ENCODE measurements around the gene PCDH18.
"Not testable (repeated sequence)": the region's sequence is repeated elsewhere in the genome, so short reads cannot be mapped to it uniquely, and the experiment has no call there.

PCDH18 gene

GRCh38 chr4:137531986-137532868, at the start of gene PCDH18:
Gene PCDH18 (minus strand): TSS chr4:137532494. CDS start chr4:137532088, 406 bp downstream.
- in situ Hi-C loops (cut with HindIII; ENCODE audit: low pct_ligation_motif_present, low pct_unique_long_range_greater_than_20kb, low sequenced_read_pairs) = no loop called here
- DNase-seq = peak; percentile 76

GRCh38 chr4:137576446-137576845, 44.2 kb upstream of the PCDH18 start:
- in situ Hi-C loops (cut with HindIII; ENCODE audit: low pct_ligation_motif_present, low pct_unique_long_range_greater_than_20kb, low sequenced_read_pairs) = no loop called here
- DNase-seq = no peak

GRCh38 chr4:137572647-137573046, 40.4 kb upstream of the PCDH18 start:
- no peak for DNase-seq
- in situ Hi-C loops (cut with HindIII; ENCODE audit: low pct_ligation_motif_present, low pct_unique_long_range_greater_than_20kb, low sequenced_read_pairs) = no loop called here

GRCh38 chr4:137572163-137572562, 39.9 kb upstream of the PCDH18 start:
- DNase-seq = no peak
- in situ Hi-C loops (cut with HindIII; ENCODE audit: low pct_ligation_motif_present, low pct_unique_long_range_greater_than_20kb, low sequenced_read_pairs) = no loop called here

GRCh38 chr4:137559801-137560200, 27.5 kb upstream of the PCDH18 start:
- in situ Hi-C loops (cut with HindIII; ENCODE audit: low pct_ligation_motif_present, low pct_unique_long_range_greater_than_20kb, low sequenced_read_pairs) = no loop called here
- DNase-seq = no peak

GRCh38 chr4:137558951-137559350, 26.7 kb upstream of the PCDH18 start:
- DNase-seq = no peak
- in situ Hi-C loops (cut with HindIII; ENCODE audit: low pct_ligation_motif_present, low pct_unique_long_range_greater_than_20kb, low sequenced_read_pairs) = no loop called here

GRCh38 chr4:137545461-137545861, 13.2 kb upstream of the PCDH18 start:
- DNase-seq = no peak
- in situ Hi-C loops (cut with HindIII; ENCODE audit: low pct_ligation_motif_present, low pct_unique_long_range_greater_than_20kb, low sequenced_read_pairs) = no loop called here

- in situ Hi-C loops (cut with HindIII; ENCODE audit: low pct_ligation_motif_present, low pct_unique_long_range_greater_than_20kb, low sequenced_read_pairs) = no loop called here
- no peak for DNase-seq
These were observed 11.4 kb upstream of the PCDH18 start for GRCh38 chr4:137543648-137544047.

- in situ Hi-C loops (cut with HindIII; ENCODE audit: low pct_ligation_motif_present, low pct_unique_long_range_greater_than_20kb, low sequenced_read_pairs) = no loop called here
- no peak for DNase-seq
These were observed 10.9 kb upstream of the PCDH18 start for GRCh38 chr4:137543198-137543597.

GRCh38 chr4:137541876-137542646, 9.8 kb upstream of the PCDH18 start:
- no peak for DNase-seq
- in situ Hi-C loops (cut with HindIII; ENCODE audit: low pct_ligation_motif_present, low pct_unique_long_range_greater_than_20kb, low sequenced_read_pairs) = no loop called here

- in situ Hi-C loops (cut with HindIII; ENCODE audit: low pct_ligation_motif_present, low pct_unique_long_range_greater_than_20kb, low sequenced_read_pairs) = no loop called here
- DNase-seq = no peak
These were observed 8.9 kb upstream of the PCDH18 start for GRCh38 chr4:137541181-137541580.

GRCh38 chr4:137540356-137540755, 8.1 kb upstream of the PCDH18 start:
- in situ Hi-C loops (cut with HindIII; ENCODE audit: low pct_ligation_motif_present, low pct_unique_long_range_greater_than_20kb, low sequenced_read_pairs) = no loop called here
- DNase-seq = no peak

GRCh38 chr4:137538526-137538925, 6.2 kb upstream of the PCDH18 start:
- DNase-seq = no peak
- in situ Hi-C loops (cut with HindIII; ENCODE audit: low pct_ligation_motif_present, low pct_unique_long_range_greater_than_20kb, low sequenced_read_pairs) = no loop called here

- in situ Hi-C loops (cut with HindIII; ENCODE audit: low pct_ligation_motif_present, low pct_unique_long_range_greater_than_20kb, low sequenced_read_pairs); DNase-seq: not testable (repeated sequence)
These were observed 5.5 kb upstream of the PCDH18 start for GRCh38 chr4:137537807-137538206.

- in situ Hi-C loops (cut with HindIII; ENCODE audit: low pct_ligation_motif_present, low pct_unique_long_range_greater_than_20kb, low sequenced_read_pairs) = no loop called here
- no peak for DNase-seq
These were observed 4.7 kb upstream of the PCDH18 start for GRCh38 chr4:137536789-137537561.

GRCh38 chr4:137535718-137536117, 3.4 kb upstream of the PCDH18 start:
- in situ Hi-C loops (cut with HindIII; ENCODE audit: low pct_ligation_motif_present, low pct_unique_long_range_greater_than_20kb, low sequenced_read_pairs) = no loop called here
- no peak for DNase-seq

GRCh38 chr4:137534516-137534915, 2.2 kb upstream of the PCDH18 start:
- no peak for DNase-seq
- in situ Hi-C loops (cut with HindIII; ENCODE audit: low pct_ligation_motif_present, low pct_unique_long_range_greater_than_20kb, low sequenced_read_pairs) = no loop called here

GRCh38 chr4:137533855-137534254, 1.6 kb upstream of the PCDH18 start:
- in situ Hi-C loops (cut with HindIII; ENCODE audit: low pct_ligation_motif_present, low pct_unique_long_range_greater_than_20kb, low sequenced_read_pairs) = no loop called here
- DNase-seq = no peak

- peak; percentile 10 for DNase-seq
- in situ Hi-C loops (cut with HindIII; ENCODE audit: low pct_ligation_motif_present, low pct_unique_long_range_greater_than_20kb, low sequenced_read_pairs) = no loop called here
These were observed 559 bp upstream of the PCDH18 start for GRCh38 chr4:137532869-137533236.
